ENCODE data around the gene MTUS2. TPM values are rescaled to one million over a fixed set of nuclear protein-coding genes. Genes with fewer than 3 reads are reported as not detected.

The MTUS2 gene
- total RNA-seq, 1 donor from 2014 or later, result 6.8 TPM

DNA sequence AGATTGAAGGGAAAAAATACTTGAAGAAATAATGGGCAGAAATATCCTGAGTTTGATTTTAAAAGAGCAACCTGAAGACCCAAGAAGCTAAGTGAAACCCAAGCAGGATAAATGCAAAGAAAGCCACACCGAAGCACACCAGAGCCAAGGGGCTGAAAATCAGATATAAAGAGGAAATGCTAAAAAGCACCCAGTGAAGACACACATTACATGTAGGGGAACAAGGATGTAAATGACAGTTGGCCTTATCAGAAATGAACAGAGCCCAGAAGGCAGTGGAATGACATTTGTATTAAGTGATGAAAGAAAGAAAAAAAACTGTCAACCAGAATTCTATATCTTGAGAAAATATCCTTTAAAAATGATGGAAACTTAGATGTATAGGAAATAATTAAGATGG, 636.3 kb downstream of the MTUS2 start:
- no peak for TF ChIP-seq CTCF (IDR thresholded peaks at IDR 0.05; ENCODE audit: partially characterized antibody, unreplicated experiment)
- Mint-ChIP-seq H3K36me3 (ENCODE audit: unreplicated experiment) (peaks cover 5% of the 10 kb centered on the region), H3K9me3 (ENCODE audit: unreplicated experiment) (no peaks in the 10 kb centered on the region), H3K27me3 (ENCODE audit: unreplicated experiment) (no peaks in the 10 kb centered on the region), H3K27ac (ENCODE audit: unreplicated experiment) (no peak overlapping the region), H3K4me1 (ENCODE audit: low read depth, unreplicated experiment) (no peaks in the 10 kb centered on the region), H3K4me3 (ENCODE audit: unreplicated experiment) (no peak overlapping the region)
- DNase-seq, result no peak

DNA sequence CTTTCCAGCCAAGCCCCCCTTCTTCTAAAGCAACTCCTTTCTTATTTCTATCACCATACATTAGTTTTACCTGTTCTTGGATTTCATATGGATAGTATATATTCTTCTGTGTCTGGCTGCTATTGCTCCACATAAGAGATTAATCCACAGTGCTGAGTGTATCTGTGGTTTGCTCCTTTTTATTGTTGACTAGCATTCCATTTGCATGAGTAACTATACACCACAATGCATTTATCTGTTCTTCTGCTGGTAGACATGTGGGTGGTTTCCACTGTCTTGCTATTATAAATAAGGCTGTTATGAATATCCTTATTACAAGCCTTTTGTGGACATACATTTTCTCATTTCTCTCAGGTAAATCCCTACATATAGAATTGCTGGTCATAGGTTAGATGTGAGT, 637.2 kb downstream of the MTUS2 start:
- no peak overlapping the region for H3K27ac Mint-ChIP-seq (ENCODE audit: unreplicated experiment)
- no peak for TF ChIP-seq CTCF (IDR thresholded peaks at IDR 0.05; ENCODE audit: partially characterized antibody, unreplicated experiment)
- no peak overlapping the region for H3K4me3 Mint-ChIP-seq (ENCODE audit: unreplicated experiment)
- H3K9me3 Mint-ChIP-seq (ENCODE audit: unreplicated experiment), result no peaks in the 10 kb centered on the region
- no peak for DNase-seq
- H3K4me1 Mint-ChIP-seq (ENCODE audit: low read depth, unreplicated experiment), result no peaks in the 10 kb centered on the region
- H3K36me3 Mint-ChIP-seq (ENCODE audit: unreplicated experiment), result peaks cover 5% of the 10 kb centered on the region
- H3K27me3 Mint-ChIP-seq (ENCODE audit: unreplicated experiment), result no peaks in the 10 kb centered on the region

- Mint-ChIP-seq H3K4me3 (ENCODE audit: unreplicated experiment) (no peak overlapping the region), H3K27me3 (ENCODE audit: unreplicated experiment) (no peaks in the 10 kb centered on the region), H3K4me1 (ENCODE audit: low read depth, unreplicated experiment) (no peaks in the 10 kb centered on the region), H3K36me3 (ENCODE audit: unreplicated experiment) (peaks cover 5% of the 10 kb centered on the region), H3K27ac (ENCODE audit: unreplicated experiment) (no peak overlapping the region), H3K9me3 (ENCODE audit: unreplicated experiment) (no peaks in the 10 kb centered on the region)
- TF ChIP-seq CTCF (IDR thresholded peaks at IDR 0.05; ENCODE audit: partially characterized antibody, unreplicated experiment), result no peak
- DNase-seq, result no peak
These were observed 638.3 kb downstream of the MTUS2 start for GRCh38 chr13:29458419-29458818.

GRCh38 chr13:29459813-29460355, 639.7 kb downstream of the MTUS2 start:
- no peak for DNase-seq
- no peak overlapping the region for H3K27ac Mint-ChIP-seq (ENCODE audit: unreplicated experiment)
- H3K4me3 Mint-ChIP-seq (ENCODE audit: unreplicated experiment), result no peak overlapping the region

More at GRCh38 chr13:29459813-29460355, 639.7 kb downstream of the MTUS2 start:
- no peak for TF ChIP-seq CTCF (IDR thresholded peaks at IDR 0.05; ENCODE audit: partially characterized antibody, unreplicated experiment)
- Mint-ChIP-seq H3K27me3 (ENCODE audit: unreplicated experiment) (no peaks in the 10 kb centered on the region), H3K9me3 (ENCODE audit: unreplicated experiment) (no peaks in the 10 kb centered on the region), H3K36me3 (ENCODE audit: unreplicated experiment) (peaks cover 5% of the 10 kb centered on the region), H3K4me1 (ENCODE audit: low read depth, unreplicated experiment) (no peaks in the 10 kb centered on the region)

All from glutamatergic neuron (in vitro differentiated cells).